BLaER1 (cell line): ENCODE results near the gene PID1.

Experiments used
- H3K27ac ChIP-seq: shearing (Covaris generic); formaldehyde crosslinking; 2 replicates; pipeline ENCODE4 v1.8.1; 2022
- H3K27me3 ChIP-seq: shearing (Covaris generic); formaldehyde crosslinking; 2 replicates; pipeline ENCODE4 v1.8.1; 2022
- H3K36me3 ChIP-seq: shearing (Covaris generic); formaldehyde crosslinking; 2 replicates; pipeline ENCODE4 v1.8.1; 2022
- H3K4me1 ChIP-seq: shearing (Covaris generic); formaldehyde crosslinking; 2 replicates; pipeline ENCODE4 v1.8.1; 2022
- H3K4me2 ChIP-seq: shearing (Covaris generic); formaldehyde crosslinking; 2 replicates; pipeline ENCODE4 v1.8.1; 2022
- H3K4me3 ChIP-seq: shearing (Covaris generic); formaldehyde crosslinking; 2 replicates; pipeline ENCODE4 v1.8.1; 2022
- H3K9ac ChIP-seq: shearing (Covaris generic); formaldehyde crosslinking; 2 replicates; pipeline ENCODE4 v1.8.1; 2022
- H3K9me3 ChIP-seq: shearing (Covaris generic); formaldehyde crosslinking; 2 replicates; pipeline ENCODE4 v1.8.1; 2022
- H4K20me1 ChIP-seq: shearing (Covaris generic); formaldehyde crosslinking; 2 replicates; pipeline ENCODE4 v1.8.1; 2022
- Cebpa-rat ChIP-seq: shearing (Covaris generic); IDR thresholded peaks from 2 replicates; pipeline ENCODE4 v1.8.1; 2022

The PID1 gene

DNA sequence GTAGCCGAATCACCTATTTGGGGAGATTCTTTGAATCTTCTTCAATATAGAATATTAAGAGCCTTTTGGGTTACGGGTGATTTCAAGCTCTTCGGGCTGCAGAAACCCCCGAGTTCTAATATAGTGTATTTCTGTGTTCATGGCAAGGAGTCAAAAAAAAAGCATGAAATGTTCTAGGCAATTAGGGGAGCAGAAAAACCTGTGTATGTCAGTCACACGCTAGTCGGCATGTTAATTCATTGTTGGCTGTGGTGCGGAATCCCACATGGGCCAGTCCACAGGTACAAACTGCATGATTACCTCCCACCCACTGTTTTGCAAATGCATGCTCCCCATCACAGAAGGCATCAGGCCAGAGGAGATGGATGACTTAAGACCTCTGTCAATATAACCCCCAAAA is 161.9 kb downstream of the PID1 start:
- Histone ChIP-seq H3K9me3 (no peaks in the 10 kb centered on the region), H3K27ac (no peak overlapping the region), H3K4me2 (no peak overlapping the region)

DNA sequence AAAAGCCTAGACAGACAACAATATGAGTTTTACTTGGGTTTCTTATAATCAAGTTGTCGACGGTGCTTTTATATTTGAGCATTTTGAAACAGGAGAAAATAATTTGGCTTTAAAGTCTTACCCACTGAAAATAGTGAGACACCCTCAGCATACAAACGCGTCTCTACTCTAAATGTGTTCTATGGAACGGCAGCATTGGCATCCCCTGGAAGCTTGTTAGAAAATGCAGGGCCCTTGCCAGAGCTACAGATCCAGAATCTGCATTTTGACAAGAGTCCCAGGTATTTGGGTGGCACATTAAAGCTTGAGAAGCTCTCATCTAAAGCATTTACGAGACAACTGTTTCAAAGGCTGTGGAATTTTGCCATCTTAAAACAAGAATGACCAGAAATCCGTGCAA is 163.5 kb downstream of the PID1 start:
- Histone ChIP-seq H3K4me2 (no peak overlapping the region), H3K9me3 (no peaks in the 10 kb centered on the region), H4K20me1 (no peaks in the 10 kb centered on the region), H3K27ac (no peak overlapping the region), H3K36me3 (no peaks in the 10 kb centered on the region), H3K4me1 (peaks cover 7% of the 10 kb centered on the region), H3K9ac (no peak overlapping the region), H3K4me3 (no peak overlapping the region), H3K27me3 (no peaks in the 10 kb centered on the region)
- TF ChIP-seq Cebpa-rat: no peak

More for the DNA sequence above, 161.9 kb downstream of the PID1 start:
- H3K27me3 ChIP-seq: no peaks in the 10 kb centered on the region
- H3K4me3 ChIP-seq: no peak overlapping the region
- no peak for TF ChIP-seq Cebpa-rat
- H3K36me3 ChIP-seq: no peaks in the 10 kb centered on the region
- no peaks in the 10 kb centered on the region for H4K20me1 ChIP-seq
- peaks cover 7% of the 10 kb centered on the region for H3K4me1 ChIP-seq
- H3K9ac ChIP-seq: no peak overlapping the region

DNA sequence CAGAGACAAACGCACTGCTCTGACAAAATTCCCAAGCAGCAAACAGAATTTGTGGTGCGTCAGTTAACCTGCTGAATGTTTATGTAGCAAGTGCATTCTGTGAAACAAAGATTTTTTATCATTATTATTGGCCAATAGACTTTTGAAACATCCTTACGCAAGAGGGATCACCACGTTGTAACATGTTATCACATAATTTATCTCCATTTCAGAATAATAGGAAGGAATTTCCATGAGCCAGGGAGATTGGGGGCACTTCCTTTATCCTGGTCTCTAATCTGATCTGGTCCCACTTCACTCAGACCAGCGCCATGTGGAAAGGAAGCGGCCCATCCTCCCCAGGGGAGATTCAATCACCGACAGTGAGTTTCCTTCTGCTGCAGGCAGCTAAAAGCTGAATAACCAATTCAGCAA is 166.1 kb downstream of the PID1 start:
- TF ChIP-seq Cebpa-rat: no peak
- no peaks in the 10 kb centered on the region for H4K20me1 ChIP-seq
- no peaks in the 10 kb centered on the region for H3K9me3 ChIP-seq
- H3K27me3 ChIP-seq: no peaks in the 10 kb centered on the region
- no peaks in the 10 kb centered on the region for H3K36me3 ChIP-seq
- peak overlapping the region; percentile 20 for H3K4me2 ChIP-seq
- H3K9ac ChIP-seq: no peak overlapping the region
- peaks cover 7% of the 10 kb centered on the region for H3K4me1 ChIP-seq
- H3K4me3 ChIP-seq: no peak overlapping the region
- H3K27ac ChIP-seq: no peak overlapping the region

DNA sequence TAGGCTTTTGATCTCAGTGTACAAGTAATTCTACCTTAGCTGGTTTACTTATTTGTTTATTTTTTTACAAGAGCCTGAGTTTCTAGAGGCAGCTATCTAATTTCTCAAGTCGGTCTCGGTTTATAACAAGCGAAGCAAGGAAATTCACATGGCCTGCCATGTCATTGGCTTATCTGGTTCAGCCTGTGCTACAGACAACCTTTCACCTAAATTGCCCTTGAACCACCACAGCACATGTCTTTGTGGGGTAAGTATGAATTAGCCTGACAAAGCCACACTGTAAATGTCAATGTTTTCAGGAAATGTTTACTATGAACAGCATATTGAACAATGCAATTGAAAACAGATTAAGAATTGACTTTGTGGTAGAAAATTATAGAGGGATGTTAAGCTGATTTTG is 167.1 kb downstream of the PID1 start:
- Histone ChIP-seq H3K9me3 (no peaks in the 10 kb centered on the region), H3K27ac (no peak overlapping the region), H3K36me3 (no peaks in the 10 kb centered on the region), H3K27me3 (no peaks in the 10 kb centered on the region), H3K9ac (no peak overlapping the region), H3K4me3 (no peak overlapping the region), H3K4me1 (peaks cover 7% of the 10 kb centered on the region), H3K4me2 (no peak overlapping the region), H4K20me1 (no peaks in the 10 kb centered on the region)
- TF ChIP-seq Cebpa-rat: no peak

DNA sequence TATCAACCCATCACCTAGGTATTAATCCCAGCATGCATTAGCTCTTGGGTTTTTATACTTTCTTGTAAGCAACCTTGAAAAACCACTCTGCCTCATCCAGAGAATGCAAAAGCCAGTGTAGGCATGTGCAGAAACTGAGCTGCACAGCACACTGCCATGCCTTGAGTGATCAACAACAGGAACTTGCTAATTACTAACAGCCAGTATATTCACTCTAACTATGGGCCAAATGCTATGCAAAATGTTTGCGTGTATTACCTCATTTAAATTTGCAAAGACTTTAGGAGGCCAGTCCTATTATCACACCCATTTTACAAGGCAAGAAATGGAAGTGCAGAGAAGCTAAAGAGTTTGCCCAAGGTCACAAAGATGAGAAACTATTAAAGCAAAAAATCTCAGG is 169.8 kb downstream of the PID1 start:
- Histone ChIP-seq H3K36me3 (no peaks in the 10 kb centered on the region), H3K4me3 (no peak overlapping the region), H3K4me2 (no peak overlapping the region), H3K9ac (no peak overlapping the region), H3K27me3 (no peaks in the 10 kb centered on the region), H3K27ac (no peak overlapping the region), H3K9me3 (no peaks in the 10 kb centered on the region), H4K20me1 (no peaks in the 10 kb centered on the region), H3K4me1 (peaks cover 7% of the 10 kb centered on the region)
- TF ChIP-seq Cebpa-rat: no peak

DNA sequence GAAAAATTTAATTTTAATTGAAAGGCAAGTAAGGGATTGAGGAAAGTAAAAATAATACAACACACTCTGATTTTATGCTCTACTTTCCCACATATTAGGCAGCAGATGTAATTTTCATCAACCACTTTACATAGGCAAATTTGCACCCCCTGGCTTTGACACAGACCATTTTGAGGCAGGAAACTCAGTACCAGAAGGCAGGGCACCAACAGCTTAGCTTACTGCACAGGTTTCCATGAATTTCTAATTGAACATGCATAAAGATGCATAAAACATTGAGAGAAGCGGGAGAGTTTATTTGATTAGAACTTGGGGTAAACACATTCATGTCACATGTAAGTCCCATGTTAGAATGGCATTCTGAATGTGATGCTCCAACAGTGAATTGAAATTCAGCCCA is 171.9 kb downstream of the PID1 start:
- no peak overlapping the region for H3K4me2 ChIP-seq
- H3K9ac ChIP-seq: no peak overlapping the region
- H3K36me3 ChIP-seq: no peaks in the 10 kb centered on the region
- no peak for TF ChIP-seq Cebpa-rat
- H3K9me3 ChIP-seq: no peaks in the 10 kb centered on the region
- no peak overlapping the region for H3K4me3 ChIP-seq
- no peaks in the 10 kb centered on the region for H4K20me1 ChIP-seq
- H3K27ac ChIP-seq: no peak overlapping the region
- no peaks in the 10 kb centered on the region for H3K27me3 ChIP-seq
- H3K4me1 ChIP-seq: no peaks in the 10 kb centered on the region

DNA sequence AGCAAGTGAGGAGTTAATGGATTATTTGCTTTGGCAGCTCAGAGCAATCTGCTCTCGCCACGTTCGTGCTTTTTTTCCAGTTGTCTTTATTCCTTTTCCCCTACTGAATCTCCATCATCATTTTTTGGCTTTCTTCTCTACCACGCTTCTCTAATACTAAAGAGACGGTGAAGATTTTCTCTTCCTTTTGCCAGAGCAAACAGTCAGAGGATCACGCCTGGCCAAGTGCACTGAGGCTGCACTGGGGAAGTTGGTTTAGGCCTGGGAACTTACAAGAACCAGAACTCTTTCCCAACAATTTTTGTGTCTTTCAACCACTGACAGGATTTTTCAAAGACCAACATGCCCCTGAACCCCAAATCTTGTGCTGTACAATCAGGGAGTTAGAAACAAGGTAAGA is 172.3 kb downstream of the PID1 start:
- no peak overlapping the region for H3K4me2 ChIP-seq
- H3K27ac ChIP-seq: no peak overlapping the region
- no peak overlapping the region for H3K4me3 ChIP-seq
- no peaks in the 10 kb centered on the region for H3K9me3 ChIP-seq
- no peak overlapping the region for H3K9ac ChIP-seq
- TF ChIP-seq Cebpa-rat: no peak
- no peaks in the 10 kb centered on the region for H4K20me1 ChIP-seq
- H3K4me1 ChIP-seq: no peaks in the 10 kb centered on the region
- H3K27me3 ChIP-seq: no peaks in the 10 kb centered on the region
- H3K36me3 ChIP-seq: no peaks in the 10 kb centered on the region

DNA sequence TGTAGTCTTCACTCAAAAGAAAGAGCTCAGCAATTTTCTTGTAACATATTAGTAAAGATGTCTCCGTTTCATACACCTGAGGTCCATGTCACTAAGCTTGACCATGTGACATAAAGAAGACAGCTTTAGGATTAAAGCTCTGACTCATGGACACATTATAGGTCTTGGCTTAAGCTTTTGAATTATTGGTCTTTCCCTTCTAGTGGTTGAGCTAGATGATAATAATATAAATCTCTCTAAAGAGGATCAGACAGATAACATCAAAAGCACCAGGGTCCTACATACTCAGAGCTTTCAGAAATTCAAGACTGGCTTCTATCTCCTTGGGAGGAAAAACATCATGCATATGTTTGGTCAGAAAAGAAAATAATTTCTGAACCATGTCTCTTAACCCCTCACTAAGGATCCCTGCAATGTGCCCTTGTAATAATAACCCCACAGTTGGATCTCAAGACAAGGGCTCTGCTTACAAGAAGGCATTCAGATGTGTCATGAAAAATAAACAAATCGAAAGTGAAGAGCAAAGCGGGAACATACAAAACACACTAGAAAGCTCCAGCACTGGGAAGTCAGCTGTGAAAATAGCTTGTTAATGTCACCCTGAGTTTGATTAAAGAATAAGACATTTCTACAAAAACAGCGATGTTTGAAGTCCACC is 174.5 kb downstream of the PID1 start:
- H3K4me3 ChIP-seq: no peak overlapping the region
- H4K20me1 ChIP-seq: no peaks in the 10 kb centered on the region
- H3K4me2 ChIP-seq: no peak overlapping the region
- H3K27ac ChIP-seq: no peak overlapping the region
- no peak for TF ChIP-seq Cebpa-rat
- H3K27me3 ChIP-seq: no peaks in the 10 kb centered on the region
- H3K4me1 ChIP-seq: no peaks in the 10 kb centered on the region
- no peak overlapping the region for H3K9ac ChIP-seq
- H3K36me3 ChIP-seq: no peaks in the 10 kb centered on the region
- H3K9me3 ChIP-seq: no peaks in the 10 kb centered on the region

DNA sequence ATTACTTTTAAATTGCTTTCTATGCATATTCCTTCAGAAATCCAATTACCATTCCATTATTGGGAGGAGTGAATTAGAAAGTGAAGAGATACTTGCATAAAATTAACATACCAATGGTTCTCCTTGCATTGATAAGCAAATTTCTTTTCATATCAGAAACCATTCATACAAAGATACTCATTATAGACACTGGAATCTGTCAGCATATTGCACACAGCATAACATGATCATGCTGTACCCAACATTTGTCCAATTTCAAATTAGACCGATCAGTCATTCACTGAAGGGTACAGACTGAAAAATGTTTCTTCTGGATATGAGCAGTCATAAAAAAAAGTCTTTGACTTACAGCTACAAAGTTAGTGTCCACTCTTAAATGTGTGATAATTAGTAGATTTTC is 175.6 kb downstream of the PID1 start:
- Histone ChIP-seq H3K4me3 (no peak overlapping the region), H4K20me1 (no peaks in the 10 kb centered on the region), H3K9ac (no peak overlapping the region), H3K9me3 (no peaks in the 10 kb centered on the region), H3K27me3 (no peaks in the 10 kb centered on the region), H3K36me3 (no peaks in the 10 kb centered on the region), H3K4me1 (peaks cover under 1% of the 10 kb centered on the region; the same call in 1 of the 2 replicates), H3K27ac (no peak overlapping the region), H3K4me2 (no peak overlapping the region)
- TF ChIP-seq Cebpa-rat: no peak

DNA sequence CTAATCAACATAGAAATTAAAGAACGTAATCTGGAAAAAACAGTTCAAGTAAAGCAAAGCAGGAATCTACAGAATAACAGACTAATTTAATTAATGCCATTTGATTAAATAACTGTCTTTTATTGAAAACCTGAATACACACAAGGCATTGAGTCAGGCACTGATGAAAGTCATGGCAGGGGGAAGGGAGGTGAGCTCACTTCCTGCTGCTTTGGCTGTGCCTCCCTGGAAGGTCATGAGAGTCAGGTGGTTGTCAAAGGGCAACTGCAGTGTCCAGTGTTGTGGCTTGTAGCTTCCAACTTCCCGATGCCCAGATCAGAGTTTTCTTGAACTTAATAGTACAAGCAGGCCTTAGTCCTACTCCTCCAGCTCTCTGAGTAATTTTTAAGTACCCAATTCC is 180.9 kb downstream of the PID1 start:
- Histone ChIP-seq H3K4me3 (no peak overlapping the region), H3K36me3 (no peaks in the 10 kb centered on the region), H3K9me3 (no peaks in the 10 kb centered on the region), H3K9ac (no peak overlapping the region), H3K27me3 (no peaks in the 10 kb centered on the region), H3K4me2 (peak overlapping the region; percentile 47), H3K4me1 (peaks cover 42% of the 10 kb centered on the region), H4K20me1 (no peaks in the 10 kb centered on the region), H3K27ac (no peak overlapping the region; the same call in 1 of the 2 replicates)
- TF ChIP-seq Cebpa-rat: no peak

DNA sequence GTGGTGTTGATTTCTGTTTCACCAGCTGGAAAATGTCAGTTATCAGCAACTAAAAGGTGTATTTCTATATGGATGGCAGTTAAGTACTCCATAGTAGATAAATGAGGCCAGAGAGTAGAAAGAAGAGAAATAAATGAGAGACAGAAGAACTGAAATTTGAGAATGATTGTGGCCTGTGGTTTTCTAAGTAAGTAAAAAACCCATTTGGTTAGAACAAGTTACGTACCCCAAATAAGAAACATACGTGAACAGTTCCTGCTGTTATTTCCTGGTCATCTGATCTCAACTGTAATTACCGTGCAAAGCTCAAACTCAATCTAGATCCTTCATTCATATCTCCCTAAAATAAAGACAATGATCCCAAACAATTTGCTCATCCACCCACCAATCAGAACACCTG is 181.3 kb downstream of the PID1 start:
- Histone ChIP-seq H3K9me3 (no peaks in the 10 kb centered on the region), H3K27me3 (no peaks in the 10 kb centered on the region), H4K20me1 (no peaks in the 10 kb centered on the region), H3K27ac (no peak overlapping the region; the same call in 1 of the 2 replicates), H3K4me1 (peaks cover 42% of the 10 kb centered on the region), H3K4me2 (peak overlapping the region; percentile 47), H3K9ac (no peak overlapping the region), H3K36me3 (no peaks in the 10 kb centered on the region), H3K4me3 (no peak overlapping the region)
- TF ChIP-seq Cebpa-rat: no peak
